ENCODE data around the gene HEYL.

The HEYL gene

DNA sequence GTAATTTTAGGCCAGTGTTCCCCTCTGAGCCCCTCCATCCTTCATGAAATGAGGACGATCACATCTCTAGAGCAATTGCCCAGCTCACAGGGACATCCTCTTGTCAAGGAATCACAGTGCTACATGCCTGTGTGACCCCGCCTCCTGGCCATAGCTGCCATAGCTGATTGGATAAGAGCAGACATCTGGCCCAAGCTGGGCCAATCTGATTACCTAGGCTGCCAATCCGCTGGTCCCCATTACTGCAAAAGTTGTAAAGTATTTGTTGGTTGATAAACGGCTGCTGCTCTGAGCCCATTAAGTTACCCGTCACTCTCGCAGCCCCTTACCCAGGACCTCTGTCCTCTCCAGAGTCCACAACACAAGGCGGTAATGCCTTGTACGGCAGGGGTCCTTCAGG is 24.1 kb upstream of the HEYL start:
- DNase-seq, result no peak

DNA sequence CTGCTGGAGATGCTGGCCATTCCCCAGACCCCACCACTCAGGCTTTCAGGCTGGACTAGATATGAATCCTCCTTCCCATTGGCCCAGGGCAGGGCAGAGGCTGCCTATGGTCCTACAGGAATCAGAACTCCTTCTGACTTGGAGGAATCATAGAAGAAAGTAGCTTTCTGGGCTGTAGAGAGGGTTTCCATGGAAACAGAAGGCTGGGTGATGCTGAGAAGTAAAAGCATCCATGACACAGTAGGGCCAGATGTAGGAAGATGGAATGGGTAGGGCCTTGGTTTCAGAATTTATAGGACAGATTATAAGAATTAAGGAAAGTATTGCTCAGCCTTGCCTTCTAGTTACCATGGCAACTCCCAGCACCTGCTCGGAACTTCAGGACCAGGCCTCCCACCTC is 23.4 kb upstream of the HEYL start:
- DNase-seq, result no peak

DNA sequence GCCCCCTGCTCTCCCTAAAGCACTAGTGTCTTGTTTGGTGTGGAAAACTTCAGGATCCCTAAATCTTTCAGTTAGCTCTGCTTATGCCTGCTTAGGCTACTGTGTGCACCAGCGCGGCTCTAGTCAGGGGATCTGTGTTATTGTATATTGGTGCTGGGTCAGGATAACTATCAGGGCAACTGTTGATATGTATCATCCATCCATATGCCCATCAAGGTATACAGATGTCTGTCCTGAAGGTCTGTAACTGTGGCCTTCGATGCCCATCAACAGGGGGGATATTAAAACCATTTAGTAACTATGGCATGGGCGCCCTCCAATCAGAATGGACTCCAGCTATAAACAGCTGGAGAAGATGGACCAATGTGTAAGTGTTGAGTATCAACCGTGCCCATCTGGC is 20.1 kb upstream of the HEYL start:
- DNase-seq, result no peak

DNA sequence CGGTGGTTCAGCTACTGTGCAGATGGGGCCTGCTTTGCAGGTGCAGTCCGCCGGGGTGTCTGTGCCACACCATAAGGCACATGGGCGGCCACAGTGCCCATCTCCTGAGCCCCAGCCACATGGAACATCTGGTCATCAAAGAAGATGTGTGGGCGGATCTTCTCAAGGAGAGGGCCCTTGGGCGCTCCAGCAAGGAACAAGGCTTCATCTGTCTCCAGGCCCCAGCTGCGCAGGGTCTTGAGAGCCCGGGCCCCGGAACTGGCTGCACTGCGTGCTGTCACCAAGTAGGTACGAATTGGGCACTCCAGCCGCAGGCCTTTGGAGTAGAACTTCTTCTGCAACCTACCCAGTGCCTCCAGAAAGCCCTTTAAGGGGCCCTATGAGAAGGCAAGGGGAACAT is 19.7 kb upstream of the HEYL start:
- no peak for DNase-seq

DNA sequence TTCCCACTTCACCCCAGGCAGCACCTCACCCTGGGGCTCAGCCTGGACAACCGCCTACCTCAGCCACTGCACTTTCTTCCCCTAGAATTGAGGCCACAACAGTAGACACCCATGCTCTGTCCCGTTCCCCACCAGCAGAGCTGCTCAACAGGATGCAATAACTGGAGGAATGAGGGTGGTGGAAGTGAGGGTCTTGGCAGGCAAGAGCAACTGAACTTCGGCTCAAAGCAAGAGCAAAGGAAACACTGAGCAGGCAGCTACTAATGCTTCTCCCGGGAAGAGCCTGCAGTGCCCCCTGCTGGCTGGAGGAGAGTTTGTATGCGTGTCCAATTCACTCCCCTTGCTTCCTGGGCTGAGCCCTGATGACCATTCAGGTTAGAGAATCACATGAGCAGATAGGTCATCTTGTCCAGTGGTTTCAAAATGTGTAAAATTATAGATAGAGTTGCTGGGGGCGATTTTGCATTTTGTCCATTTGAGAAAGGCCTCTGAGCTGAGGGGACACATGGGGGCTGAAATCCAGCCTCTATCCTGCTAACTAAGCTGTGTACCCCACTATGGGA is 18.6 kb upstream of the HEYL start:
- no peak for DNase-seq

DNA sequence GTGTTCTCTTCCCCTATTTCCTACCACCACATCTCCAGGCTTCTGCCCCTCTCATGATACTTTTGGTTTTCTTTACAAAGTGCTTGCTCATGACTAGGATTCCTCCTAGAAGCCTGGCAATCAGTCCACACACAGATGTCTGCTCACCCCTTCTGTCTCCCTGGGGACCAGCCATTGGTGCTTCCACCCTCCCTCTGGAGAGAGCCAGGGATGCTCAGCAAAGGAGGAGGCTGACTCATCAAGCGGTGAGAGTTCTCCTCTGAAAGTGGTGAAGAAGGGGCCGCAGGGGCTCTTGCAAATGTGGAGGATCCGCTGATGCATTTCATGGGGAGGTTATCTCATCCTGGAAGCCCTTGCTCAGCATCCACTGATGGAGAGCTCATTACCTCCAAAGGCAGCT is 18.0 kb upstream of the HEYL start:
- no peak for DNase-seq

DNA sequence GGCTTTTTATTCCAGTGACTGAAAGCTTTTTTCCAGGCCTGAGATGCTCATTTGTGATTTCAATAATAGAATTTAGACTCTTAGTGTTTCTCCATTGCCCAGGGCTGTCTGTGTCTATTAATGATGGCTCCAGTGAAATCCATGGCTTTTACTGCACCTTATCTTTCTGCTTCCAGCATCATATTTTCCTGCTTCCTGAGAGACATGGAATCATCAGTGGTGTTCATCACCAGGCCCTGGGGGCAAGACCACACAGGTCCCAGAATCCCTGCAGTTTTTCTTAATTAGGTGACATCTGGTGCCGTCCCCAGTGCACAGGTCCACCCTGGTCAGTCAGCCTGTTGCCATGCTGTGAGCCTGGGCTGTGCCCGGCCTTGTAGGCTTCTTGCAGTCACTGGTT is 16.9 kb upstream of the HEYL start:
- no peak for DNase-seq

DNA sequence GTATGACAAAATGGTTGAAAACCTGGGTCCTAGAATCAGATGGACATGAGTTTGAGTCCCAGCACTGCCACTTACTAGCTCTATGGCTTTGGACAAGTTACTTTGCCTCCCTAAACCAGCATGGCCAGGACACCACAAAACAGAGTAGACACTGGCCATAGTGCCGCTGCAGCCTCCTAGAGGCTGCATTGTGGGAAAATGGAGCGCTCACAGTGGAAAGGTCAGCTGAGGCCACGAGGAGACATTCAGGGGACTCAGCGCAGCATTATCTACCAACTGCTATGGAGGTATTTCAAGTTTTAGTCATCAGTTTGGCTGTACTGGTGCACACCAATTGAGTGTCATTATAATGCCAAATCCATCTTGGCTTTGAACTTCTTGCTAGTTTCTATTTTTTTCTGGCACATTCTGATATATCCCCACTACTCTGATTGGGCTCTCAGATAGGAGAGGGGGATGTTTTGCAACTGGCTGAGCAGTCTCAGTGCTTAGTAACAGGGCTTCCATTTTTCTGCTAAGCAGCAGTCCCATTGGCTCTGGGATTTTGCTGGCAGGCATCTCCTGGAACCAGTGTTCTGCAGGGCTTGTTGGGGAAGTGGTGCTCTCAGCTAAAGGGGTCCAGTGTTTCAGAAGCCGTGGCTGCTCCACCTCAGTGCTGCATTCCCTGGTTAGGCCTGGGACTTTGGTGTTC is 16.3 kb upstream of the HEYL start:
- no peak for DNase-seq

DNA sequence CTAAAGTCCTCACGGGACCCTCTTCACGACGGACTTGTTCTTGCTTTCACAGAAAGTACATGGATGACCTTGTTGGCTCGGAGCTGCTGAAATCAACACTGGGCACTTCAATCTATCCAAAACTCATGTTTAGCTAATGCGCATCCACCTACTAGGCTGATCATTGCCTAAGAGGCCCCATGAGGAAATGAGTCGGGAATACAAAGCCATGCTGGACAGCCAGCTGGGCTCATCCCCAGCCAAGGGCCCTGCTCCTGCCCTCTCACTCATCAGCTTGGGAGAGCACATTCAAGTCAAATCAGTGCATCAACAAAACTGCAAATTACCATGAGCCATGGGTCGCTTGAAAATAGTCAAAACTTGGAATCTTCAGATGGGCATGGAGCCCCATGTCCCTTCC is 14.8 kb upstream of the HEYL start:
- DNase-seq, result no peak

DNA sequence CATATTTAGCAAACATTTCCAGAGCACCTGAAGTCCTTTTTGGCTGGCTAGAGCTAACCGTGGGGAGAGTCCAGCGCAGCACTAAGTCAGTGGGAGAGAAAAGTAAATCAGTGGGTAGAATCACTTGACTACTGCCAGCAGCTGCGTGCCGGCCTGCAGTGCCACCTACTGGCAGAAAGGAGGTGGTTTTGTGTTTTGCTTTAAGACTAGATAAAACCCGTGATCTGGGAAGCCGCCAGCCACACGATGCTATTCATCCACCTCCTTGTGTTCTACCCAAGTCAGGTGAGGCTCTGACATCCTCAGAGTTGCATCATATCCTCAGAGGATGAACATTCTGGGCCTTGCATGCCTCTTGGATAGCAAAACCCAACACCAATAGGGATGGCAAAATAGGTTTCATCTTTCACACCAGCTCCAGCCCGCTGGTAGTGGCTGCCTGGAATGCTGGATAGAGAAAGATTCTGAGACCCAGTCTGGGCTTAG is 14.1 kb upstream of the HEYL start:
- DNase-seq, result peak in 1 of 2 experiments; percentile 9

DNA sequence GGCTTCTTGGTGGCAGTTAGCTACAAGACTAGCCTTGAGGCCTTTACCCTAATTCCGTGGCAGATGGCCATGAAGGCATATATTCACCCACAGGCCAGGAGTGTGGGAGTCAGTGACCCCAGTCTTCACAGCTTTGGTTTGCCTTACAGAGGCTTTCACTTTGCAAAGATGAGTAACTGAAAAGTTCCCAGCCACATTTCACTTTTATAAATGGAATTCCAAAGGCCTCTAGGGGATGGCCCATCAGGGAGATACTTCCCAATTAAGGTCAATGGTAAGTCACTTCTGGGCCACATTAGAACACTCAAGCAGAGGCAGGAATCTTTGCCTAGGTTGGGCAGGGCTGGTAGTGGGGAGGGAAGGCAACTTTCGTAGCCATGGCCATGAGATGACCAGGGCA is 13.1 kb upstream of the HEYL start:
- no peak for DNase-seq

DNA sequence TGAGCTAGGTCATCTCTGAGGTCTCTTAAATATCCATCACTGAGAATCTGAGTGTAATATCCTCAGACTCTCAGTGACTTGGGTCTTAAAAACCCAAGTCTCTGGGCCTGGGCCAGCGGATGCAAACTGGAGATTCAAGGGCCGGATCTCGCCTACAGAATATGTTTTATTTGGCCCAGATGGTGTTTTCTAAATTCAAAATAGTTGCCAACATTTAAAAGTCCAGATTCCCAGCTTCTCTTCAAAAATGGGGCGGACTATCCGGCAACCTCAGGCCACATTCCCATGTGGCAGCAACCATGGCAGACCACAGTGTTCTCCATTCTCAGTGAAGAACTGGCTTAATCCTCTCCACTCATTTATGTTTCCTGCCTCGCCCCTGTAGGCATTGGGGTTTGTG is 12.7 kb upstream of the HEYL start:
- no peak for DNase-seq

DNA sequence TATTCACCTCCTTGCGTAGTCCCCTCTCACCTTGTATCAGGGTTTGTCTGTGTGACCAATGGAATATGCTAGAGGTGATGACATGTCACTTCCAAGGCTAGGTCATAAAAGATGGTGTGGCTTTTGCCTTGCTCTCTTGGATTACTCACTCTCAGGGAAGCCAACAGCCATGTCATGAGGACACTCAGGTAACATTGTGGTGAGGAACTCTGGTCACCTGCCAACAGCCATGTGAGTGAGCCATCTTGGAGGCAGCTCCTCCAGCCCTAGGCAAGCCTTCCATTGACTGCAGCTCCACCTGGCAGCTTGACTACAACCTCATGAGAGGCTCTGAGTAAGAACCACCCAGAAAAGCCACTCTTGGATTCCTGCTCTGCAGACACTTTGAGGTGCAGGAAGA is 11.0 kb upstream of the HEYL start:
- no peak for DNase-seq

DNA sequence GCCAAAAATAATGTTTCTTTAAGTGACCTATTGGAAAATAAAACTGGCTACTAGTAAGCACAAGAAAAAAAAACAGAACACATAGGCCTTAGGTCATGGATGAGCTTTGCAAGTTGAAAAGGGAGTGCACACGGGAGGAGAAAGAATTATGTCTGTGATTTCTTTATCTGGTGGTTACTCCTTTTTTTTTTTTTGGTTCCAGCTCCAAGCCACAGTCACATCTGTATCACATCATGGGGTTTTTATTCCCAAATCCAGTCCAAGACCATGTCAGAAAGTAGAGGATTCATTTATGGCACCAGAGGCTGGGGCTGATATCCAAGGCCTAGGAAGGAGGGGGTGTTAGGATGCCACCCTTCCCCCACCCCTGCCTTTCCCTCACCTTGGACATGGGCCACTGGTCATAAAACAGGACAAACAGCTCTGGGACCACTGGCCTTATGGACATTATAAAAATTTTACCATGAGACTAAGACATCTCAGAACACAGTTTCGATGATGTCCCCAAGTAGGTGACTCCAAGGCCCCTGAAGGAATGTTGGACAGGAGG is 10.3 kb upstream of the HEYL start:
- no peak for DNase-seq

DNA sequence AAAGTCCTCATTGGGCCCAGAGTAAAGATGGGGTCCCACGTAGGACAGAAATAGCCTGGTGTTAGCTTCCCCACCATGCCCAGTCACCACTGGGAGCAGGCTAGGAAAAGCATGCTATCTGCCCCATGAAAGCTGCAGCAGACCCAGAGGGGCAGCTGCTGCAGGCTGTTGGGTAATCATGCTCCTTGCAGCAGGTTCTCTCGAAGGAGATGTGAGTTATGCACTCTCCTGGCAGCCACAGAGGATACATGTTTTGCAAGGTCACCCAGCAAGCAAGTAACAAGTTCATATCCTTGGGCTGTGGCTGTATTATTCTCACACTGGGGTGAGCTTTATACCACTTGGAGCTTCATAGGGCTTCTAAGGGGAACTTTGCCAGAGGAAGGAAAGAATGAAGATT is 9.1 kb upstream of the HEYL start:
- no peak for DNase-seq

DNA sequence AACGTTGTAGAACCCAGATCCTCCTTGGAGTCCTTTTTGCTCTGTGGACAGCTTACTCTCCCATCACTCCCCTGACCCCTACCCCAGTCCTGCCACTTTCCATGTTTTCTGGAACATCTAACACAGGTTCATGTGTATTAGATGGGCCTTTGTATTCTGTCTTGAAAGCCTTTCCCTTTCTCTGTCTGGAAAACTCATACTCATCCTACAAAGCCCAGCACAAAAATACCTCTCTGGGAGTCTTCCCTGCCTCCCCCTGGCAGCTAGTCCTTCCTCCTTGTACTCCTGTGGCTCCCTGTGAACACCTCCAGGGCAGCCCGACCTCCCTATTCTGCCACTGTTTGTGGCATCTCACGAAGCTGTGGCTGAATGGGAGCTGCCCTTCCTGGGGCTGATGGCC is 7.8 kb upstream of the HEYL start:
- no peak for DNase-seq

DNA sequence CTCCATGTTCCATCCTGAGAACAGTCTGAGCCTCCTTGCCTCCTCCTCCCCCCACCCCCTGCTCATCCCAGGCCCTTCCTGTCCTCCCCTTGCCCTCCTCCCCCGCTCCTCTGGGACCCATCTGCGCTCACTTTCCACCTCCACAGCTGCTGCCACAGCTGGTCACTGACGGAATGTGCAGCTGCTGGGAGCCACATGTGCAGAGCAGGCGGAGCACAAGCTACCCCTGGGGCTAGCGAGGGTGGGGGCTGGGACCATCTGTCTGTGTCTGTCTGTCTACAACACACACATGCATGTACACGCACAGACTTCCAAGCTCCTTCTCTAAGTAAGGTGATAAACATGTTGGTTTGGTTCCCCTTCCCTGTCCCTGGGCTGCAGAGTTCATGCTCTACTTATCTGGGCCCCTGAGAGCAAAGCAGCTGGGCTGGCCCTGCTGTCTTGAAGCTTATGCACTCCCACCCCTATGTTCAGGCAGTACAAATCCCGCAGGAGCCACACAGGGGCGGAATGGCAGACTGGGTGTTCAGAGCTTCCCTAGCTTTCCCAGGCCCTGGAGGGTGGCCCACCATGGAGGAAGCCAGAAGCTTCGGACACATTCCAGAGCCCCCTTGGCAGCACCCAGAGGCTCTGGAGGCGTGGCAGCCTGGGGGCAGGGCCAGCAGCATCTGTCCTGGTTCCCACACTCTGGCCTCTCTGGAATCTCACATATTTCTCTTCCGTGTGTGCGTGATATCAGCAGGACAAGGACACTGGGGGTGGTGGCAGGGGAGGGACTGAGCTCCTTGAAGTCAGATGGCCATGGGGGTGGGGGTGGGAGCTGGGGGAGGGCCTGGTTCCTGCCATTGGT is 7.0 kb upstream of the HEYL start:
- DNase-seq, result no peak

DNA sequence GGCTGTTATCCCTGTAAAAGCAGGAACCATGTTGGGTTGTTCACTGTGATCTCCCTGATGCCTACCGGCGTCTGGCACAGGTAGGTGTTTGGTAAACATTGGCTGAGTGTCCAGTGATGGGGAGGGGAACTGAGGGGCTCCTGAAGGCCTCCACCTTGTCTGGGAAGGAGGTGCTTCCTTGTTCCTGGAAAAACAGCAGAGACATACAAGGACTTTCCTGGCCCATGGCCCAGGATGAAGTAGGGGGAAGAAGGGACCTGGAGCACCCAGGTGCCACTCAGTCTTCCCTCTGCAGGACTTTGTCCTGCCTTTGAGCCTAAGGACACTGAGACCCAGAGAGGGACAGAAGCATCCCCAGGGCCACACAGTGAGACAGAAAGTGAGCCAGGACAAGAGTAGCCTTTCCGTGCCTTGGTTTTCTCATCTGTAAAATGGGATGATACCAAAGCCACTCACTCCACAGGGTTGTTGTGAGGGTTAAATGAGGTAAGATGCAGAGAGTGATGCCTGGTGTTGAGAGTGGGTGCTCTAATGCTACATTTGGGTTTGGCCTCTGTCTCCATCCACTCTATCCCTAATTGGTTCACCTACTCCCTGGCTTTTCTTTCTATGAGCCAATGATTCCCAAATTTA is 6.1 kb upstream of the HEYL start:
- DNase-seq, result no peak

DNA sequence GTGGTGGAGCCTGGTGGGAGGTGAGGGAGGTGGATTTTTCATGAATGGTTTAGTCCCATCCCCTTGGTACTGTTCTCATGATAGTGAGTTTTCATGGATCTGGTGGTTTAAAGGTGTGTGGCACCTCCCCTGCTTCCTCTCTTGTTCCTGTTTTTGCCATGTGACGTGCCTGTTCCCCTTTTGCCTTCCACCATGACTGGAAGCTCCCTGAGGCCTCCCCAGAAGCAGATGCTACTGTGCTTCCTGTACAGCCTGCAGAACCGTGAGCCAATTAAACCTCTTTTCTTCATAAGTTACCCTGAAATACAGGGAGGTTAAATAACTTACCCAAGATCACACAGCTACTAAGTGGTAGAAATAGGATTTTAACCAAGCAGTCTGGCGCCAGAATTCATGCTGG is 4.3 kb upstream of the HEYL start:
- DNase-seq, result no peak

DNA sequence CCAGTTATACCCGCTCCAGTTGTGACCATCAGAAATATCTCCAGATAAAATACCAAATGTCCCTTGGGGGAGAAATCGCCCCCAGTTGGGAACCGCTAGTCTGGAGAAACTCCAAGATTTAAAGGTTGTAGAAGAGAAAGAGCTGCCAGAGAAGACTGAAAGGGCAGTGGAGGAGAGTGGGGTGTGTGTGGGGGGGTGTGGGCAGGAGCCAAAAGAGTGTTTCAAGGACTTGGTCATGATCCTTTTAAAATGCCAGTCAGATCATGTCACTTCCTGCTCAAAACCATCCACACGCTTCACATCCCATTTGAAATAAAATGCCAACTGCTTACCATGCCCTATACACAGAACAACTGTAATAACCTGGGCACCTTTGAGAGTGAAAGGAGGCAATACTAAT is 3.4 kb upstream of the HEYL start:
- DNase-seq, result no peak

DNA sequence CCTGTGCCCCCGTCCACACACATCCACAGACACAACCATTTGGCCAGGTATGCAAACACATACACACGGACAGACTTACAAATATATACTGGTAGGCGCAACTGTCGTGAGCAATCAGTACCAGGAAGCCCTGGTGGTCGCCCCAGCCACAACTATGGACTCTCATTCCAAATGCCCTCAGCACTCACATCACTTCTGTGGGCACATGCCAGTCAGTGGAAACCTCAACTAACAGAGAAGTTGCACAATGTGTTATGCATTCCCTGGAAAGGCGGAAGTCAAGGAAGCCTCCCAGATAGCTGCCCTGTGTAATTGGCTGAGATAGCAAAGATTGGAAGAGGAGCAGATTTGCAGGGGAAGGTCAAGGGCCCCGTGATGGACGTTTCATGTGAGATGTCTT is 1.4 kb upstream of the HEYL start:
- no peak for DNase-seq

DNA sequence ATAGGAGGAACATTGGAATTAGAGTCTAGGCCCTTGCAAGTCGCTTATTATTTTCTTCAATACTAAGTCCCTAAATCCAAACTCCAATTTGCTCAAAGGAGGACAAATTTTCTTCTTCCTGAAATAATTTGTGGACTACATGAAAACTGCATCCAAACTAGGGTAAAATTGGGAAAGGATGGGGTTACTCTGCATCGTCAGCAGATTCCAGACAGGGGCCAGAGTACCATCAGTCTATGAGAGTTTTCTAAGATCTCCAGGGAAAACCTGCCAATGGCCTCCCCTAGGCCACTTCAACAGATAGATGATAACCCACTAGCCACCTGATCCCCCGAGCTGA is 508 bp downstream of the HEYL start:
- DNase-seq, result no peak

DNA sequence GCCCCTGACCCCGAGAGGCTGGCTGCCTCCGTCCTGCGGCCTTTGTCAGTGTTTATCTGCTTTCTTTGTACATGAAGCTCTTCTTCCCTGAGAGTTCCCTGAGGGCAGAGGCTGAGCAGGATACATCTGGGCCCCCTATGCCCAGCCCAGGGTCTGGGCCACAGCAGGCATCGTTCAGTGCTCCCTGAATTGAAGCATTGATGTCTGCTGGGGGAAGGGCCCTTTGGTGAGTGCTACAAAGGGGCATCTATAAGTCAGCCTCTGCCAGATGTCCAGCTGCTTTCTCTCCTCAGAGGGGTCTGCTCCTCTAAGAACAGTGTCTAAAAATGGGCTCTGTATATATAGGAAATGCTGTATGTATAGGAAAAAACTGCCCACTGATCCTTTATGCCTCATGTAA is 2.1 kb downstream of the HEYL start:
- DNase-seq, result no peak

DNA sequence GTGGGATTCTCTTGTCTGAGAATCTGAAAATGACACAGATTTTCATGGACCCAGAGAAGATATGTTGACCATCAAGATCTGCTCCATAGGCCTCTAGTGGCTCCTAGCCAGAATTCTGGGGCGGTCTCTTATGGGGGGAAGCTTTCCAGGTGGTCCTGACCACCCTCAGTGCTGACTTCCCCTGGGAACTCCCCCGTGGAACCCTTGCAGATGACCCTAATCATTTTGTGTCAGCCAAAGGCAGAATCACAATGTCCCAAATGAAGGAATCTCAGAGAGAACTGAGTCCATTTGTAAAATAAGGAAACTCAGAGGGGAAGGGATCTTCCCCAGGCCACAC is 3.6 kb downstream of the HEYL start:
- no peak for DNase-seq

Measured in cerebellar nuclear complex (tissue), 1 donor.